HepG2 (cell line): Measurements from ENCODE around the gene SIX5. TPM values are rescaled to one million over a fixed set of nuclear protein-coding genes. Genes with fewer than 3 reads are reported as not detected.
A peak's percentile ranks its signal among the peaks of the same experiment; 100 is the strongest.

Experiments
- BRCA1 ChIP-seq: sonication (generic); formaldehyde crosslinking; IDR thresholded peaks from 2 replicates; pipeline ENCODE4 v1.4.0; 2020; ENCODE audit warnings: missing genetic modification reagents
- E2F5 ChIP-seq: sonication (generic); formaldehyde crosslinking; conservative IDR thresholded peaks from 2 replicates; pipeline ENCODE4 v1.4.0; 2020; ENCODE audit warnings: missing genetic modification reagents
- FOXK1 ChIP-seq: sonication (generic); formaldehyde crosslinking; IDR thresholded peaks from 2 replicates; pipeline ENCODE4 v1.4.0; 2020; ENCODE audit warnings: low read depth, missing genetic modification reagents, borderline replicate concordance
- GMEB2 ChIP-seq: IDR thresholded peaks from 2 replicates; pipeline ENCODE4 v1.6.1; 2016; ENCODE audit warnings: missing biosample characterization, missing genetic modification reagents, low read depth
- HDAC2 ChIP-seq: sonication (generic); formaldehyde crosslinking; IDR thresholded peaks from 2 replicates; pipeline ENCODE4 v1.4.0; 2020; ENCODE audit warnings: missing genetic modification reagents
- HHEX ChIP-seq: IDR thresholded peaks from 2 replicates; pipeline ENCODE4 v1.6.1; 2016; ENCODE audit warnings: control low read depth
- LRRFIP1 ChIP-seq: sonication (generic); formaldehyde crosslinking; conservative IDR thresholded peaks from 2 replicates; pipeline ENCODE4 v1.4.0; 2020; ENCODE audit warnings: missing genetic modification reagents
- PAWR ChIP-seq: sonication (generic); formaldehyde crosslinking; IDR thresholded peaks from 2 replicates; pipeline ENCODE4 v1.4.0; 2020; ENCODE audit warnings: missing genetic modification reagents, mild to moderate bottlenecking, borderline replicate concordance
- PHF20 ChIP-seq: sonication (generic); formaldehyde crosslinking; IDR thresholded peaks from 2 replicates; pipeline ENCODE4 v1.5.0; 2020; ENCODE audit warnings: mild to moderate bottlenecking, missing genetic modification reagents
- PRDM4 ChIP-seq: sonication (generic); formaldehyde crosslinking; IDR thresholded peaks from 2 replicates; pipeline ENCODE4 v1.9.0; 2021; ENCODE audit warnings: missing genetic modification reagents, borderline replicate concordance
- RCOR2 ChIP-seq: IDR thresholded peaks from 2 replicates; pipeline ENCODE4 v1.6.1; 2016; ENCODE audit warnings: missing biosample characterization, missing genetic modification reagents
- SRY ChIP-seq: sonication (generic); formaldehyde crosslinking; IDR thresholded peaks from 2 replicates; pipeline ENCODE4 v1.8.0; 2022; ENCODE audit warnings: mild to moderate bottlenecking, missing genetic modification reagents
- ZMYM3 ChIP-seq: sonication (generic); formaldehyde crosslinking; IDR thresholded peaks from 2 replicates; pipeline ENCODE4 v1.5.1; 2020; ENCODE audit warnings: mild to moderate bottlenecking, missing genetic modification reagents
- ZNF33B ChIP-seq: sonication (generic); formaldehyde crosslinking; IDR thresholded peaks from 2 replicates; pipeline ENCODE4 v1.5.1; 2020; ENCODE audit warnings: mild to moderate bottlenecking, missing genetic modification reagents
- ZNF547 ChIP-seq: sonication (generic); formaldehyde crosslinking; IDR thresholded peaks from 2 replicates; pipeline ENCODE4 v1.5.1; 2020; ENCODE audit warnings: mild to moderate bottlenecking, missing genetic modification reagents
- ZNF670 ChIP-seq: sonication (generic); formaldehyde crosslinking; IDR thresholded peaks from 2 replicates; pipeline ENCODE4 v1.8.0; 2022; ENCODE audit warnings: mild to moderate bottlenecking, missing genetic modification reagents, borderline replicate concordance
- ZNF710 ChIP-seq: sonication (generic); formaldehyde crosslinking; IDR thresholded peaks from 2 replicates; pipeline ENCODE4 v1.5.0; 2020; ENCODE audit warnings: mild to moderate bottlenecking, missing genetic modification reagents, borderline replicate concordance
- ZNF766 ChIP-seq: sonication (generic); formaldehyde crosslinking; IDR thresholded peaks from 2 replicates; pipeline ENCODE4 v1.5.0; 2020; ENCODE audit warnings: missing genetic modification reagents, borderline replicate concordance
- ZNF768 ChIP-seq: sonication (generic); formaldehyde crosslinking; IDR thresholded peaks from 2 replicates; pipeline ENCODE4 v1.4.0; 2020; ENCODE audit warnings: missing genetic modification reagents
- ZSCAN22 ChIP-seq: sonication (generic); formaldehyde crosslinking; IDR thresholded peaks from 2 replicates; pipeline ENCODE4 v1.4.0; 2020; ENCODE audit warnings: mild to moderate bottlenecking, missing genetic modification reagents
- ZSCAN31 ChIP-seq: sonication (generic); formaldehyde crosslinking; IDR thresholded peaks from 2 replicates; pipeline ENCODE4 v1.5.0; 2020; ENCODE audit warnings: low read depth, mild to moderate bottlenecking, missing genetic modification reagents
- polyA plus RNA-seq, 8 experiments: library from polyadenylated mRNA; depleted of rRNA in 3 of 8; stranded (reverse) in 7 of 8; unstranded in 1 of 8; fragments of >200 nt; fragmentation: Illumina TruSeq in 4 of 8; extraction: Trizol in 4 of 8; gene quantifications; 2 replicates each; pipeline versions ENCODE4 v1.2.1 to v1.2.3, GENCODE V29; 2011 to 2016; ENCODE audit warnings: low read depth in 4 of 8, missing spikeins in 1 of 8, mixed read lengths in 1 of 8; ENCODE audit not compliant: insufficient read depth in 1 of 8
- total RNA-seq, 5 experiments: library from RNA; depleted of rRNA; stranded (reverse); fragments of >200 nt; fragmentation: Illumina TruSeq; extraction: Trizol; gene quantifications; 2 replicates each; pipeline ENCODE4 v1.2.3, GENCODE V29; 2016; ENCODE audit warnings: low read depth in 1 of 5

Gene SIX5
- total and polyA plus RNA-seq, 2 of the 13 experiments (the other 11 are each of a cell fraction or from before 2014, with no cell fraction given): 7.7 to 10.5 TPM

GRCh38 chr19:45717983-45718650 lies 50.9 kb downstream of the SIX5 start (continued):
- TF ChIP-seq GMEB2 (CRISPR knock-in tag): no peak
- no peak for TF ChIP-seq FOXK1 (CRISPR knock-in tag)
- no peak for TF ChIP-seq ZNF33B (CRISPR knock-in tag)
- no peak for TF ChIP-seq ZSCAN31
- TF ChIP-seq RCOR2 (CRISPR knock-in tag): no peak
- TF ChIP-seq PRDM4: no peak
- no peak; the same call in 1 of the 2 replicates for TF ChIP-seq ZMYM3 (CRISPR knock-in tag)
- no peak for TF ChIP-seq ZNF547 (CRISPR knock-in tag)
- TF ChIP-seq PHF20: no peak
- peak; percentile 29; the same call in 1 of the 2 replicates for TF ChIP-seq ZNF670 (CRISPR knock-in tag)
- TF ChIP-seq HDAC2: no peak
- TF ChIP-seq ZNF766 (CRISPR knock-in tag): no peak
- 0 out of 2 replicates have a peak, but pooled peaks have one; percentile 10 for TF ChIP-seq HHEX (CRISPR knock-in tag)
- no peak for TF ChIP-seq SRY (CRISPR knock-in tag)
- TF ChIP-seq ZNF768 (CRISPR knock-in tag): no peak
- no peak for TF ChIP-seq ZNF710 (CRISPR knock-in tag)
- no peak for TF ChIP-seq BRCA1 (CRISPR knock-in tag)
- no peak for TF ChIP-seq LRRFIP1 (CRISPR knock-in tag)
- no peak for TF ChIP-seq E2F5
- TF ChIP-seq PAWR (CRISPR knock-in tag): no peak
- TF ChIP-seq ZSCAN22 (CRISPR knock-in tag): no peak
